K562 (cell line): Measurements from ENCODE around the gene TBC1D7. TPM values are rescaled to one million over a fixed set of nuclear protein-coding genes. Genes with fewer than 3 reads are reported as not detected.
A peak's percentile ranks its signal among the peaks of the same experiment; 100 is the strongest.

Experiments
- AFF1 ChIP-seq, 2 experiments: fragments of 450-650 bp; IDR thresholded peaks; 2 replicates each; pipeline ENCODE4 v1.6.1; 2018; ENCODE audit warnings: mild to moderate bottlenecking in 2 of 2, low read depth in 1 of 2; ENCODE audit not compliant: partially characterized antibody in 2 of 2
- ARID2 ChIP-seq: fragments of 450-650 bp; IDR thresholded peaks from 2 replicates; pipeline ENCODE4 v1.6.1; 2017; ENCODE audit warnings: antibody characterized with exemption, mild to moderate bottlenecking
- ARID3A ChIP-seq: IDR thresholded peaks from 2 replicates; pipeline ENCODE4 v1.6.1; 2012; ENCODE audit warnings: low read depth, low read length, improper control_type of control experiment, borderline replicate concordance
- BCL6 ChIP-seq: fragments of 250-450 bp; sonication (Bioruptor Pico); IDR thresholded peaks from 2 replicates; pipeline ENCODE4 v1.4.0; 2020
- EGR1 ChIP-seq: fragments of 450-650 bp; conservative IDR thresholded peaks from 2 replicates; pipeline ENCODE4 v1.6.1; 2017; ENCODE audit warnings: mild to moderate bottlenecking
- ETV6 ChIP-seq, 3 experiments: fragments of 150-350 bp in 1 of 3; sonication (generic) in 1 of 3; formaldehyde crosslinking in 1 of 3; IDR thresholded peaks; 2 replicates each; pipeline versions ENCODE4 v1.6.1 to v1.8.0; 2014 to 2022; ENCODE audit warnings: borderline replicate concordance in 2 of 3, low read depth in 2 of 3, antibody characterized with exemption in 1 of 3, low read length in 1 of 3, mild to moderate bottlenecking in 1 of 3, missing genetic modification reagents in 1 of 3
- HDGF ChIP-seq: fragments of 450-650 bp; IDR thresholded peaks from 2 replicates; pipeline ENCODE4 v1.6.1; 2016
- NFE2 ChIP-seq: IDR thresholded peaks from 2 replicates; pipeline ENCODE4 v1.6.1; 2014; ENCODE audit warnings: antibody characterized with exemption, low read depth
- PRPF4 ChIP-seq: fragments of 200-400 bp; formaldehyde crosslinking; IDR thresholded peaks from one replicate; pipeline ENCODE4 v1.6.1; 2017; ENCODE audit warnings: low read length, low read depth, mild to moderate bottlenecking; ENCODE audit not compliant: insufficient read depth, poor library complexity, severe bottlenecking
- TCFL5 ChIP-seq: fragments of 250-450 bp; sonication (Bioruptor Pico); conservative IDR thresholded peaks from 2 replicates; pipeline ENCODE4 v1.6.1; 2021; ENCODE audit warnings: mild to moderate bottlenecking, moderate library complexity, matching md5 sums
- UBTF ChIP-seq, 2 experiments: IDR thresholded peaks; 2 replicates each; pipeline ENCODE4 v1.6.1; 2012; ENCODE audit warnings: improper control_type of control experiment in 2 of 2, low read depth in 2 of 2, low read length in 2 of 2, borderline replicate concordance in 1 of 2
- VEZF1 ChIP-seq: fragments of 200-800 bp; sonication (Bioruptor generic); IDR thresholded peaks from 2 replicates; pipeline ENCODE4 v1.6.1; 2017; ENCODE audit warnings: missing genetic modification characterization, missing compliant biosample characterization
- ZBTB34 ChIP-seq: fragments of 250-450 bp; sonication (Bioruptor Pico); IDR thresholded peaks from 2 replicates; pipeline ENCODE4 v1.8.0; 2021; ENCODE audit warnings: mild to moderate bottlenecking, moderate library complexity
- ZNF57 ChIP-seq: fragments of 450-650 bp; formaldehyde crosslinking; IDR thresholded peaks from 2 replicates; pipeline ENCODE4 v1.4.0; 2020; ENCODE audit warnings: mild to moderate bottlenecking, moderate library complexity
- polyA plus RNA-seq, 8 experiments: library from polyadenylated mRNA; depleted of rRNA in 4 of 8; stranded (reverse) in 5 of 8; unstranded in 3 of 8; fragments of >200 nt; fragmentation: Nextera tagmentation in 2 of 8; fragmentation: Illumina TruSeq in 1 of 8; extraction: Ambion mirVana in 2 of 8; extraction: Trizol in 1 of 8; gene quantifications; 2 replicates each; pipeline versions ENCODE4 v1.2.1 to v1.2.3, GENCODE V29; 2011 to 2014; ENCODE audit warnings: inconsistent platforms in 1 of 8, missing spikeins in 1 of 8
- total RNA-seq, 7 experiments: library from RNA; depleted of rRNA in 6 of 7; stranded (reverse); fragments of >200 nt in 6 of 7; fragmentation: Illumina TruSeq in 2 of 7; extraction: Trizol in 2 of 7; gene quantifications; 2 replicates each; pipeline versions ENCODE4 v1.2.1 to v1.2.3, GENCODE V29; 2011 to 2021; ENCODE audit warnings: low replicate concordance in 1 of 7

Gene TBC1D7
- total and polyA plus RNA-seq, 9 of the 15 experiments (the other 6 are each of a cell fraction or from before 2014, with no cell fraction given), result 49.4 to 107 (median 61.1) TPM

GRCh38 chr6:13354331-13355042 lies 26.1 kb upstream of the TBC1D7 start (continued):
- TF ChIP-seq PRPF4 (no peak), NFE2 (peak; percentile 82), UBTF (IDR thresholded peaks at IDR 0.05; ENCODE audit: borderline replicate concordance in 1 of 2, low read depth in 2 of 2, low read length in 2 of 2) (0 out of 4 replicates have a peak, but pooled peaks of 1 of the 2 experiments have one; percentile 36), AFF1 (IDR thresholded peaks at IDR 0.05; ENCODE audit: low read depth in 1 of 2, partially characterized antibody in 2 of 2) (peak in 1 of 2 experiments; percentile 69), ZNF57 (CRISPR knock-in tag) (no peak), EGR1 (no peak), ETV6 (IDR thresholded peaks at IDR 0.05; ENCODE audit: borderline replicate concordance in 1 of 2, low read depth in 2 of 2, low read length in 1 of 2) (peak in 1 of 2 experiments; percentile 92; a peak in 3 of 4 replicates), ETV6 (CRISPR knock-in tag; IDR thresholded peaks at IDR 0.05; ENCODE audit: borderline replicate concordance) (no peak), BCL6 (CRISPR knock-in tag) (no peak), ZBTB34 (CRISPR knock-in tag) (no peak), ARID2 (no peak), HDGF (no peak), VEZF1 (CRISPR knock-in tag) (peak; percentile 64), ARID3A (0 out of 2 replicates have a peak, but pooled peaks have one; percentile 33), TCFL5 (CRISPR knock-in tag) (peak; percentile 9; the same call in 1 of the 2 replicates)
